Stimulated activated effector memory CD8-positive, alpha-beta T cell treated with anti-CD3 and anti-CD28 coated beads, Interleukin-12 subunit alpha, Interleukin-12 subunit beta, amount 100 ng/mL, for 72 hours (primary cell): ENCODE data around the gene HOXB6.

Experiments used
- ATAC-seq: fragments of 150-1000 bp; cut with Tn5 transposase; 2 replicates; pipeline ENCODE4 v1.10.0; 2021
- DNase-seq, 2 donors: peaks; one replicate each; pipeline ENCODE4 v3.0.0; 2021 to 2022; ENCODE audit warnings: low spot score in 2 of 2
- H3K27ac Mint-ChIP-seq: one replicate; pipeline ENCODE4 v1.8.0; 2022; ENCODE audit warnings: mild to moderate bottlenecking, mixed read lengths
- H3K36me3 Mint-ChIP-seq: one replicate; pipeline ENCODE4 v1.8.0; 2022; ENCODE audit warnings: mild to moderate bottlenecking, mixed read lengths
- H3K4me1 Mint-ChIP-seq: one replicate; pipeline ENCODE4 v1.8.0; 2022; ENCODE audit warnings: mixed read lengths
- H3K4me3 Mint-ChIP-seq: one replicate; pipeline ENCODE4 v1.8.0; 2022; ENCODE audit warnings: mild to moderate bottlenecking, mixed read lengths
- H3K9me3 Mint-ChIP-seq: one replicate; pipeline ENCODE4 v1.8.0; 2022; ENCODE audit warnings: mixed read lengths

Gene HOXB6

GRCh38 chr17:48628649-48629410, 24.0 kb upstream of the HOXB6 start:
- Mint-ChIP-seq H3K27ac (no peak overlapping the region), H3K36me3 (no peaks in the 10 kb centered on the region), H3K9me3 (no peaks in the 10 kb centered on the region), H3K4me3 (no peak overlapping the region), H3K4me1 (peaks cover 24% of the 10 kb centered on the region)
- ATAC-seq (no peak), DNase-seq (no peak)

DNA sequence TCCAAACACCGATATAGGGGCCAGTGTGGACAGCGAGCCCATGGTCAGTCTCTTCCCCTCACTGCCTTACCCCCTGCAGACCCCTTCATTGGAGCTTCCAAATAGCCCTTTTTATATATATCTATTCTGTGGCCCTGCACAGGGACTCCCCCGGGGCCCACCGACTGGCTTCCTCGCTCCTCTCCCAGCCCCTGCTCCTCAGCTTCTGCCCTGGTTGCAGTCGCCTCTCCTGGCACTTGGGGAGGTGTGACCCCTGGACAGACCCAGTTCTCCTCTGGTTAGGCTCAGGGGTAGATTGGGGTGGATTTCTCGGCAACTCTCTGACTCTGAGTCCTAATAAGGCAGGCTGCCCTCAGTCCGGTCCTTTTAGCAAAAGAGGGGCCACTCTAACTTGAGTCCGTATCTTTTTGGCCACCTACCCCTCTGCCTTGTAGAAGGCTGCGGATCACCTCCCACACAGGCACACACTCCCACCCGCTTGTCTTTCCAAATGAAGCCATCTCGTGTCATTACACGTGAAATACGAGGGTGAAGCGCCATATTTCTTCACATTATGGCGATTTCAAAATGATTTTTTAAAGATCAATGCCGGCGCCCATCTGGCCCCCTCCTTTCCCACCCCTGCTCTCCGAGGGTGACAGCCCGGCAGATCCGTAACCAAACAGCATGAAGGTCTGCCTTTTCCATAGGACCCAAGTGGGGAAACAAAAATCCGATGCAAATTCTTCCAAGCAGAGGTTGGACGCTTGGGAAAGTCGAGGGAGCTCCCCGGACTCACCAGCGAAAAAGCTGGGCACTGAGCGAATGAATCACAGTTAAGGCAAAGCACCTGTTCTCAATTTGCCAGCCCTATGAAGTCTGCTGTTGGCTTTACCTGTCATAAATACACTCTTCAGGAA, 23.1 kb upstream of the HOXB6 start:
- H3K36me3 Mint-ChIP-seq = no peaks in the 10 kb centered on the region
- H3K4me3 Mint-ChIP-seq = peak overlapping the region; percentile 84
- peaks cover 24% of the 10 kb centered on the region for H3K4me1 Mint-ChIP-seq
- ATAC-seq = no peak
- no peak overlapping the region for H3K27ac Mint-ChIP-seq
- no peaks in the 10 kb centered on the region for H3K9me3 Mint-ChIP-seq
- DNase-seq = no peak

- H3K4me3 Mint-ChIP-seq = peak overlapping the region; percentile 84
- H3K9me3 Mint-ChIP-seq = no peaks in the 10 kb centered on the region
- ATAC-seq (no peak), DNase-seq (no peak)
- H3K27ac Mint-ChIP-seq = peak overlapping the region; percentile 87
- peaks cover 16% of the 10 kb centered on the region for H3K4me1 Mint-ChIP-seq
- H3K36me3 Mint-ChIP-seq = no peaks in the 10 kb centered on the region
These were observed 22.4 kb upstream of the HOXB6 start for GRCh38 chr17:48627118-48627597.

GRCh38 chr17:48626245-48627117, 21.7 kb upstream of the HOXB6 start, which contains the start of gene HOXB9:
Gene HOXB9 (minus strand): TSS chr17:48626358. CDS start chr17:48626269, 89 bp downstream.
- no peaks in the 10 kb centered on the region for H3K9me3 Mint-ChIP-seq
- peak within 1 kb of the TSS; percentile 87 for H3K27ac Mint-ChIP-seq
- H3K36me3 Mint-ChIP-seq = no peaks in the 10 kb centered on the region
- H3K4me3 Mint-ChIP-seq = peak within 1 kb of the TSS; percentile 84
- H3K4me1 Mint-ChIP-seq = peaks cover 16% of the 10 kb centered on the region
- ATAC-seq (peak; percentile 77), DNase-seq (peak; percentile 28 to 77)

DNA sequence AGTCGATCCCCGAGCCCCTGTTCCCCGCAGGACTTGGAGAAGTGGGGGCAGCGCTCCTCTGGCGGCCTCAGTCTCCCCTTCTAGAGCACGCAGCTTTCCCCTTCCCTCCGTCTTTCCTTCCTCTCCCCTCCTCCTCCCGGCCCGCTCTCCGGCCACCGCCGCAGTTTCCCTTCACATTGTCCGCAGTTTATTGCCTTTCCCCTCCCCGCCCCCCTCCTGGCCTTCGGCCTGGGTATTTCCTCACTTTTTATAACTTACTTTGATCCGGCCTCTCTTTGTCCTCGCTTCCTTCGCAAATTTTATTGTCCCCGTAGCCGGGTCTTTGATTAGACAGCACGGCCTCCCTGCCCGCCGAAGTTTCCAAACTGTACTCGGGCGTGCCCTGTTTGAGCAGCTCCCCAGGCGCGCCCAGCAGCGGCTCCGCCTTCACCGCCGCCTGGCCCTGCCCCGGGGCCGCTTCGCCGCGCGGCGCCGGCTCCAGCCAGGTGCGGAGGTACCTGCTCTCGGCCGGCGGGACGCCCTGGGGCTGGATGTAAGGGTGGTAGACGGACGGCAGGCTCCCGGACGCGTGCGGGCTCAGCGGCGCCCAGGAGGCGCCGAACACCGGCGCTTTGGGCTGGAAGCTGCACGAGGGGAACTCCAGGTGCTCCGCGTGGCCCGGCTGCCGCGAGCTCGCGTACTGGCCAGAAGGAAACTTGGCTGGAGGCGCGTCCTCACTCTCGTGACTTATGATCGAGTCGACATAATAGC, 20.9 kb upstream of the HOXB6 start:
- peak overlapping the region; percentile 87 for H3K27ac Mint-ChIP-seq
- peaks cover 16% of the 10 kb centered on the region for H3K4me1 Mint-ChIP-seq
- DNase-seq (peak; percentile 49 to 80), ATAC-seq (peak; percentile 76)
- no peaks in the 10 kb centered on the region for H3K36me3 Mint-ChIP-seq
- H3K4me3 Mint-ChIP-seq = peak overlapping the region; percentile 84
- H3K9me3 Mint-ChIP-seq = no peaks in the 10 kb centered on the region

DNA sequence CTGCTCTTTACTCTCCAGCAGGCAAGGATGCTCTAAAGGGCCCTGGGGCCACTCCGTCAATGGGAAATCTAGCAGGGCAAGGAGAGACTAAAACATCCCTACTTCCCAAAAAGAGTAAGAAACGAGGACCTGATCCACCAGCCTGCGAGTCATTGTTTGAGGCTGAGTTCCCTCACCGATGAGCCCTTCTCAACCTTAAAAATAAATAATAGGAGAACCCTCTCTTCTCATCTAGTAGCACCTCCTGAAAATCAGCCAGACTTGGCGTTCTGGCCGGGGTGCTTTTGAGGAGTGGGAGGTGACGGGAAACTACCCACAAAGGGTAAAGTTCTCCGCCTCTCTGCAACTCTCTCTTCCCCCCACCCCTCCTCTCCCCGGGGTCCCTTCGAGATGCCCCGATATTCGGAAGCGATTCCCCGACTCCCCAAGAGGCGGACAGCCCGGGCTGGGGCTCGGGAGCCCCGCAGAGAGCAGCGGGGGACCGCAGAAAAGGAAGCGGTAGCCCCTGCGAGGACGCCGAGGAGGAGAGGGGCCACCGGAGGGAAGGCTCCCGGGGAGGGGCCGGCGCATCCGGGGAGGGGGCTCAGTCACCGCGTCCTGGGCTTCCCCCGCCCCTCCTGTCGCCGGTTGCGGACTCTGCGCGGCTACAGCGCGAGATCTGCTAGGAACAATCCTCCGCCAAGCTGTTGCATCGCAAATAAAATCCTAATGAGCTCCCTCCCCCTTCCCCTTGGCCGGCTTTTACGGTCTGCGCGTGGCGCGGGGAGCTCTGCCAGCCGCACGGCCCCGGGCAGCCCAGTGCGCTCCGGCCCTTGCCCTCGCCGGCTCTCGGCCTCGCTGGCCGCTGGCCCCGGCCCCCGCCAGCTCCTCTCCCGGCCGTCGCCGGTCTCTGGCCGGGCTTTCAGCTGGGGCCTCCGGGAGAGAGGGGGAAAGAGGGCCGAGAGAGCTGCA, 20.0 kb upstream of the HOXB6 start:
- DNase-seq (peak in 1 of 2 donors; percentile 62), ATAC-seq (peak; percentile 16)
- Mint-ChIP-seq H3K9me3 (no peaks in the 10 kb centered on the region), H3K36me3 (no peaks in the 10 kb centered on the region), H3K27ac (no peak overlapping the region), H3K4me1 (peaks cover 16% of the 10 kb centered on the region), H3K4me3 (peak overlapping the region; percentile 84)

DNA sequence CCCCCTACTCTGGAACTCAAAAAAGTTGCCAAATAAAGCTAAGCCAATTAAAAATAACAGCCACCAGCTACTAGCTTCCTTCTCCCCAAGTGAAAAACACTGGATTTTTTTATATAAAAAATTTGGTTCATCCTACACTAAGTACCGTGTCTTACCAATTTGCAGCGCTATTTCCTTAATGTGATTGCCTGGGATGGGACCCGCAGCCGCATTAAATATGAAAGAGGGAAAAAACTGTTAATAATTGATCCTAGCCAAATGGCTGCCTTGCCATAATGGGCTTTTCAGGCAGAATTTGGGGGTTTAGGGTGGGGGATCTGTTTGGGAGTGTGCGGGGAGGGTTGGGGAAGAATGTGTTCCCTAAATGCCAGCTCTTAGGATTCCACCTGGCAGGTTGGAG, 19.3 kb upstream of the HOXB6 start:
- Mint-ChIP-seq H3K36me3 (no peaks in the 10 kb centered on the region), H3K27ac (no peak overlapping the region), H3K4me1 (peaks cover 21% of the 10 kb centered on the region), H3K9me3 (no peaks in the 10 kb centered on the region), H3K4me3 (peak overlapping the region; percentile 84)
- ATAC-seq (no peak), DNase-seq (no peak)

- Mint-ChIP-seq H3K27ac (no peak overlapping the region), H3K36me3 (peaks cover 4% of the 10 kb centered on the region), H3K9me3 (no peaks in the 10 kb centered on the region), H3K4me1 (peaks cover 24% of the 10 kb centered on the region), H3K4me3 (no peak overlapping the region)
- ATAC-seq (no peak), DNase-seq (no peak)
These were observed 18.8 kb upstream of the HOXB6 start for GRCh38 chr17:48623583-48623982.

- DNase-seq = no peak
- H3K36me3 Mint-ChIP-seq = peaks cover 5% of the 10 kb centered on the region
- peaks cover 31% of the 10 kb centered on the region for H3K4me1 Mint-ChIP-seq
- H3K9me3 Mint-ChIP-seq = no peaks in the 10 kb centered on the region
- no peak overlapping the region for H3K4me3 Mint-ChIP-seq
- no peak for ATAC-seq
- H3K27ac Mint-ChIP-seq = no peak overlapping the region
These were observed 18.1 kb upstream of the HOXB6 start for GRCh38 chr17:48622857-48623256.

GRCh38 chr17:48621410-48622392, 16.9 kb upstream of the HOXB6 start:
- DNase-seq (no peak), ATAC-seq (no peak)
- H3K4me3 Mint-ChIP-seq = no peak overlapping the region
- H3K4me1 Mint-ChIP-seq = peaks cover 38% of the 10 kb centered on the region
- H3K9me3 Mint-ChIP-seq = no peaks in the 10 kb centered on the region
- H3K27ac Mint-ChIP-seq = no peak overlapping the region
- peaks cover 5% of the 10 kb centered on the region for H3K36me3 Mint-ChIP-seq

DNA sequence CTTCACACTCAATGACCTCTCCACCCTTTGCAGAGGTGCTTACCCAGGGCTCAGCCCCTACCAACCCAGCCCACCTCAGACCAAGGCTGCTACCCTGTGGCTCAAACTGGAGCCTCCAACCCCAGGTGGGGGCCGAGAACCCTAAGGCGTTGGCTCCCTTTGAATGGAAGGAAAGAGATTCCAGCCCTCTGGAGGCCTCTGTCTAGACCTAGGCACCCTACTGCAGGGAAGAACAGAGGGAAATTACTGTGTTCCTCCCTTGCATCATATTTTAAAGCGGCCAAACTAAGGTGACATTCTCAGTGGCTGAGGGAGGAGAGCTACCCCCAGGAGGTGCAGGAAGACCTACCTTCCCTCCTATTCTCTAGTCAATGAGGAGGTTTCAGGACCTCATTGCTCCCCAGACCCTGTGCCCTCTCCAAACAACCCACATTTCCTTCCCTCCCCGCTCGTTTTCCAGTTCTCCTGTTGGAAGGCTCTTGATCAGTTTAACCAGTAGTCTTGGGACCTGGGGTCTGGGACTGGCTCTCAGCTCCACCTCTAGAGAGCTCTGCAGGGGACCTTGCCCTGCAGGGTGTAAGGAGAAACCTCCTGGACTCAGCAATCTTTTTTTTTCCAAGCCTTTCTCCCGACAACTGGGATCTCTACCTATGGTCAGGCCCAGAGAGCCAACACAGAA, 15.8 kb upstream of the HOXB6 start:
- H3K27ac Mint-ChIP-seq = no peak overlapping the region
- H3K36me3 Mint-ChIP-seq = peaks cover 5% of the 10 kb centered on the region

DNA sequence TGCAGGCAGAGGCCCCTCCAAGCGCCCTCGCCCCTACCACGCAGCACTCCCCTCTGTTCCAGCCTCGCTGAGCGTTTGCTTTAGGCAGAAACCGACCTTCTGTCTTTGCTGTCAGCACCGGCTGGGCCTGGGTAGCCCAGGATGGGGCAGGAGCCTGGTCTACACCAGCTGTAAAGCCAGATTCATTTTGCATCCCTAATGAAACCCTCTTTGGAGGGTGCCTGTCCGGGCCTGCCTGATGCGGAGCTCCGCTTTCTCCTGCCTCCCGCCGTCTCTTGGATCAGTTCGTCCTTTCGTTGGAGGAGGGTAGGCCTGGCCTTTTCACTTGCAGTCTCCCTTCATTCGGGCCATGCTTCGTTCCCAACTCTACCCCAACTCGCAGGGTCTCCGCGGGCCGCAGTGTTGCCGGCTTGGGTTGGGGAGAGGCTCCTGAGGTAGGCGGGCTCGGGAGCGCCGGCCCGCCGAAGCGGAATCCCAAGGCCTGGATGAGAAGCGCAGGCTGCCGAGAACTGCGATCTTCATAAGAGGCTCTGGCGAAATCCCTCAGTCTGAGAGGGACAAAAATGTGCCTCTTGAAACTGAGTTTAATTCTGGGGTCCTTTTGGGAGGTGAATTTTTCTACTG, 15.2 kb upstream of the HOXB6 start:
- no peaks in the 10 kb centered on the region for H3K9me3 Mint-ChIP-seq
- H3K4me3 Mint-ChIP-seq = peak overlapping the region; percentile 44
- peaks cover 30% of the 10 kb centered on the region for H3K4me1 Mint-ChIP-seq
- ATAC-seq = no peak
- peaks cover 5% of the 10 kb centered on the region for H3K36me3 Mint-ChIP-seq
- H3K27ac Mint-ChIP-seq = no peak overlapping the region
- no peak for DNase-seq

More for the DNA sequence above, 15.8 kb upstream of the HOXB6 start:
- DNase-seq = no peak
- H3K9me3 Mint-ChIP-seq = no peaks in the 10 kb centered on the region
- H3K4me3 Mint-ChIP-seq = no peak overlapping the region
- no peak for ATAC-seq
- H3K4me1 Mint-ChIP-seq = peaks cover 29% of the 10 kb centered on the region
